ENCODE measurements around the gene SFMBT2. TPM values are rescaled to one million over a fixed set of nuclear protein-coding genes. Genes with fewer than 3 reads are reported as not detected.

Gene SFMBT2
- total and polyA plus RNA-seq, 12 donors = 3.7 to 17.9 (median 12.7) TPM

GRCh38 chr10:7327885-7328284, 82.9 kb downstream of the SFMBT2 start:
- no peaks in the 10 kb centered on the region for H3K9me3 ChIP-seq (replicated peaks in 1 of 3)
- no peaks in the 10 kb centered on the region for H3K36me3 ChIP-seq (replicated peaks in 1 of 2)
- WGBS, 4 donors = 90 to 97% (median 95%) methylated on average over 3 of the region's 3 CpGs
- H3K27me3 ChIP-seq = no peaks in the 10 kb centered on the region
- intact Hi-C loops (cut with DNase I) = no loop called here
- TF ChIP-seq CTCF (IDR thresholded peaks at IDR 0.05) (no peak), POLR2A (IDR thresholded peaks at IDR 0.05) (no peak)
- H3K4me1 ChIP-seq (replicated peaks in 1 of 2) = no peaks in the 10 kb centered on the region
- H3K27ac ChIP-seq = no peak overlapping the region
- H3K4me3 ChIP-seq = no peak overlapping the region
- no peak for DNase-seq

GRCh38 chr10:7322623-7323022, 88.2 kb downstream of the SFMBT2 start:
- Histone ChIP-seq H3K27me3 (no peaks in the 10 kb centered on the region), H3K4me1 (replicated peaks in 1 of 2) (peaks cover 0 to 20% of the 10 kb centered on the region in 2 donors), H3K9me3 (replicated peaks in 1 of 3) (no peaks in the 10 kb centered on the region), H3K27ac (no peak overlapping the region), H3K4me3 (no peak overlapping the region), H3K36me3 (replicated peaks in 1 of 2) (no peaks in the 10 kb centered on the region)
- TF ChIP-seq POLR2A (IDR thresholded peaks at IDR 0.05) (no peak), CTCF (IDR thresholded peaks at IDR 0.05) (no peak)
- DNase-seq = no peak
- intact Hi-C loops (cut with DNase I) = no loop called here
- 68 to 100% (median 91%) methylated on average over 1 of the region's 1 CpG for WGBS, 4 donors

DNA sequence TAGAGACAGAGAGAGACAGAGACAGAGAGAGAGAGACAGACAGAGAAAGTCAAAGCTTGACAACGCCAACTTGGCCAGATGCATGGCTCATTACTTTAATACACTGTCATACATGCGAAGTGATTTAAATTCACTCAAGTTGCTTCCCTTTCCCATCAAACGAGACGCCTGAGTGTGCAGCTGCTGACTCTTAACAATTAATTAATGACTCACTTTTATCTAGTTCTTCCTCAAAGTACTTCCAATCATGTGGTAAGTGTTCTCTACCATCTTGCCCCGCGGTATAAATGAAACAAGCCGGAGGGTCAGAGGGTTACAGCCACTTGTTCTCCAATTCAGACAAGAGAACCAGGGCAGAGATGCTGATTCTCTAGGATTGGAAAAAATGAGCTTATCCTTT, 90.8 kb downstream of the SFMBT2 start:
- TF ChIP-seq POLR2A (IDR thresholded peaks at IDR 0.05) (no peak), CTCF (IDR thresholded peaks at IDR 0.05) (no peak)
- 82 to 85% (median 84%) methylated on average over 7 of the region's 7 CpGs for whole genome bisulfite sequencing, 4 donors
- intact Hi-C loops (cut with DNase I) = no loop called here
- H3K4me1 ChIP-seq (replicated peaks in 1 of 2) = peaks cover 0 to 20% of the 10 kb centered on the region in 2 donors
- H3K27ac ChIP-seq = peak overlapping the region in 1 of 5 donors; percentile 18
- H3K4me3 ChIP-seq = no peak overlapping the region
- H3K9me3 ChIP-seq (replicated peaks in 1 of 3) = no peaks in the 10 kb centered on the region
- no peaks in the 10 kb centered on the region for H3K36me3 ChIP-seq (replicated peaks in 1 of 2)
- no peaks in the 10 kb centered on the region for H3K27me3 ChIP-seq
- DNase-seq = peak in 2 of 7 donors; percentile 21 to 35

DNA sequence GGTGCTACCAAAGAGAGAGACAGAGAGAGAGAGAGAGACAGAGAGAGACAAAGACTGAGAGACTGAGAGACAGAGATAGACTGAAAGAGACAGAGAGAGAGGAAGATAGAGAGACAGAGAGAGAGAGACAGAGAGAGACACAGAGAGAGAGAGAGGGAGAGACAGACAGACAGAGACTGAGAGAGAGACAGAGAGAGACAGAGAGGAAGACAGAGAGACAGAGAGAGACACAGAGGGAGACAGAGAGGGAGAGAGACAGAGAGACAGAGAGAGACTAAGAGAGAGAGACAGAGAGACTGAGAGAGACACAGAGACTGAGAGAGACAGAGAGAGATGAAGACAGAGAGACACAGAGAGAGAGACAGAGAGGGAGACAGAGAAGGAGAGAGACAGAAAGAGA, 91.2 kb downstream of the SFMBT2 start:
- Histone ChIP-seq H3K27me3 (no peaks in the 10 kb centered on the region), H3K9me3 (replicated peaks in 1 of 3) (no peaks in the 10 kb centered on the region), H3K36me3 (replicated peaks in 1 of 2) (no peaks in the 10 kb centered on the region), H3K4me3 (no peak overlapping the region), H3K4me1 (replicated peaks in 1 of 2) (peaks cover 0 to 20% of the 10 kb centered on the region in 2 donors), H3K27ac (no peak overlapping the region)
- TF ChIP-seq POLR2A (IDR thresholded peaks at IDR 0.05) (no peak), CTCF (IDR thresholded peaks at IDR 0.05) (no peak)
- intact Hi-C loops (cut with DNase I) = no loop called here
- DNase-seq = no peak
